Liver (tissue), 9 donors: ENCODE measurements around the gene SLC22A3. TPM values are rescaled to one million over a fixed set of nuclear protein-coding genes. Genes with fewer than 3 reads are reported as not detected.

ENCODE experiments used
- DNase-seq: peaks from one replicate; pipeline ENCODE4 v3.0.0-alpha.2; 2017; ENCODE audit warnings: low spot score
- H3K27ac ChIP-seq, 2 donors: one replicate each; pipeline ENCODE4 v1.7.0; 2013; ENCODE audit warnings: inconsistent platforms in 2 of 2, low read length in 2 of 2, control low read depth in 1 of 2, low read depth in 1 of 2, mild to moderate bottlenecking in 1 of 2
- H3K27me3 ChIP-seq, 4 donors: one replicate each; pipeline versions ENCODE4 v1.6.1 to v1.7.0; 2013; ENCODE audit warnings: low read length in 3 of 4, inconsistent platforms in 1 of 4, mild to moderate bottlenecking in 1 of 4, moderate library complexity in 1 of 4; ENCODE audit not compliant: control insufficient read depth in 4 of 4, insufficient read depth in 4 of 4
- H3K36me3 ChIP-seq, 4 donors: one replicate each; pipeline versions ENCODE4 v1.6.1 to v1.7.0; 2013; ENCODE audit warnings: low read length in 3 of 4, mild to moderate bottlenecking in 3 of 4, low read depth in 1 of 4, moderate library complexity in 1 of 4; ENCODE audit not compliant: control insufficient read depth in 4 of 4, insufficient read depth in 3 of 4
- H3K4me1 ChIP-seq, 4 donors: one replicate each; pipeline versions ENCODE4 v1.6.1 to v1.7.0; 2013; ENCODE audit warnings: low read length in 3 of 4, mild to moderate bottlenecking in 3 of 4, moderate library complexity in 1 of 4; ENCODE audit not compliant: control insufficient read depth in 4 of 4, insufficient read depth in 4 of 4
- H3K4me3 ChIP-seq, 3 donors: one replicate each; pipeline versions ENCODE4 v1.6.1 to v1.7.0; 2013; ENCODE audit warnings: low read length in 3 of 3, control low read depth in 1 of 3, low read depth in 1 of 3, mild to moderate bottlenecking in 1 of 3
- H3K9ac ChIP-seq, 2 donors: one replicate each; pipeline ENCODE4 v1.7.0; 2013; ENCODE audit warnings: low read length in 2 of 2, mild to moderate bottlenecking in 2 of 2, moderate library complexity in 2 of 2, control low read depth in 1 of 2, low read depth in 1 of 2
- H3K9me3 ChIP-seq, 4 donors: one replicate each; pipeline versions ENCODE4 v1.6.1 to v1.7.0; 2013; ENCODE audit warnings: low read length in 3 of 4; ENCODE audit not compliant: control insufficient read depth in 4 of 4
- EGR1 ChIP-seq, 2 donors: IDR thresholded peaks; 2 replicates each; pipeline ENCODE4 v1.6.1; 2016 to 2018; ENCODE audit warnings: antibody characterized with exemption in 2 of 2, low read depth in 2 of 2
- FOXA1 ChIP-seq: IDR thresholded peaks from 2 replicates; pipeline ENCODE4 v1.6.1; 2016; ENCODE audit warnings: antibody characterized with exemption
- FOXA2 ChIP-seq: IDR thresholded peaks from 2 replicates; pipeline ENCODE4 v1.6.1; 2016; ENCODE audit warnings: antibody characterized with exemption
- GABPA ChIP-seq, 2 donors: IDR thresholded peaks in 1 of 2; conservative IDR thresholded peaks in 1 of 2; 2 replicates each; pipeline ENCODE4 v1.6.1; 2016; ENCODE audit warnings: antibody characterized with exemption in 2 of 2, mild to moderate bottlenecking in 1 of 2, moderate library complexity in 1 of 2
- HNF4A ChIP-seq, 2 donors: conservative IDR thresholded peaks; 2 replicates each; pipeline ENCODE4 v1.6.1; 2016; ENCODE audit warnings: antibody characterized with exemption in 2 of 2, mild to moderate bottlenecking in 2 of 2
- JUND ChIP-seq, 2 donors: IDR thresholded peaks; 2 replicates each; pipeline ENCODE4 v1.6.1; 2016; ENCODE audit warnings: antibody characterized with exemption in 2 of 2
- NR2F2 ChIP-seq: IDR thresholded peaks from 2 replicates; pipeline ENCODE4 v1.6.1; 2016; ENCODE audit warnings: antibody characterized with exemption
- RAD21 ChIP-seq, 2 donors: IDR thresholded peaks; 2 replicates each; pipeline ENCODE4 v1.6.1; 2016; ENCODE audit warnings: antibody characterized with exemption in 2 of 2, mild to moderate bottlenecking in 2 of 2
- RXRA ChIP-seq, 2 donors: IDR thresholded peaks; 2 replicates each; pipeline ENCODE4 v1.6.1; 2017 to 2018; ENCODE audit warnings: antibody characterized with exemption in 2 of 2, mild to moderate bottlenecking in 1 of 2
- SP1 ChIP-seq: IDR thresholded peaks from 2 replicates; pipeline ENCODE4 v1.6.1; 2018; ENCODE audit warnings: antibody characterized with exemption, mild to moderate bottlenecking
- TAF1 ChIP-seq: conservative IDR thresholded peaks from 2 replicates; pipeline ENCODE4 v1.6.1; 2016; ENCODE audit warnings: antibody characterized with exemption, mild to moderate bottlenecking
- YY1 ChIP-seq: IDR thresholded peaks from 2 replicates; pipeline ENCODE4 v1.6.1; 2016; ENCODE audit warnings: antibody characterized with exemption, mild to moderate bottlenecking
- WGBS: extraction: QIAGEN DNeasy Blood & Tissue Kit; methylation state at CpG from one replicate; pipeline ENCODE4 v1.1.7; 2013; 5-methylcytosine and 5-hydroxymethylcytosine counted together
- polyA plus RNA-seq, 2 donors: library from polyadenylated mRNA; stranded (reverse) in 1 of 2; unstranded in 1 of 2; fragments of 200-250 nt in 1 of 2; fragments of >200 nt in 1 of 2; fragmentation: Nextera tagmentation in 1 of 2; extraction: Ambion mirVana in 1 of 2; gene quantifications; one replicate each; pipeline versions ENCODE4 v1.2.1 to v1.2.3, GENCODE V29; 2013 to 2015
- total RNA-seq, 2 donors: library from RNA; depleted of rRNA; stranded (reverse); fragments of >200 nt; gene quantifications; one replicate each; pipeline ENCODE4 v1.2.3, GENCODE V29; 2014
- TF ChIP-seq, protein P1 (sequence below): IDR thresholded peaks from 2 replicates; pipeline ENCODE4 v1.6.1; 2016; ENCODE audit warnings: antibody characterized with exemption
- TF ChIP-seq, protein P2 (sequence below): IDR thresholded peaks from 2 replicates; pipeline ENCODE4 v1.6.1; 2016; ENCODE audit warnings: antibody characterized with exemption
- TF ChIP-seq, protein P3 (sequence below): IDR thresholded peaks from 2 replicates; pipeline ENCODE4 v1.6.1; 2016; ENCODE audit warnings: antibody characterized with exemption
- TF ChIP-seq, protein P4 (sequence below): IDR thresholded peaks from 2 replicates; pipeline ENCODE4 v1.6.1; 2016; ENCODE audit warnings: antibody characterized with exemption, mild to moderate bottlenecking
- TF ChIP-seq, protein P5 (sequence below): fragments of 150-350 bp; IDR thresholded peaks from 2 replicates; pipeline ENCODE4 v1.5.1; 2017; ENCODE audit warnings: improper control_type of control experiment, low read depth, low read length; ENCODE audit not compliant: missing input control
- donor health status: healthy.
- donor health status: healthy.
- donor health status: healthy.
- donor health status: healthy.
- donor health status: healthy.

Gene SLC22A3
- total and polyA plus RNA-seq, 4 donors = 7.6 to 40.9 (median 19.4) TPM

DNA sequence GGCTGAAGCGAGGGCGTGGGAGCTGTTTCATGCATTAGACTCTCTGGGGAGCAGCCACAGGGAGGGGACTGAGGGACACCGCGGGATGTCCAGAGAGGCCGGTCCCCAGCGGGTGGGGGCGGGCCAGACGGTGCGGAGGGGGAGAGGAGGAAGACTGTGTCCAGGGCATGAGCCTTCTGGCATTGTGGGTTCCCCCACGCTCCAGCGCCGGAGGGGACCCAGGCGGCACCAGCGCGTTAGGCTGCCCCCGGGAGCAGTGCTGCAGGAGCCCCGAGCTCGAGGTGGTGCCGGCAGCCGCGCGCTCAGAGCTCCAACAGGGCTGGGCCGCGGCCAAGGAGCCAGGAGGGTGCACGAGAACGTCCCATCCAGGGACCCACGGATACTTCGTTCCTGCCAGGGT, 14.4 kb downstream of the SLC22A3 start:
- no peak for DNase-seq
- Histone ChIP-seq H3K9ac (no peak overlapping the region), H3K9me3 (no peaks in the 10 kb centered on the region), H3K27ac (no peak overlapping the region), H3K4me1 (peaks cover 0 to 8% (median 0%) of the 10 kb centered on the region in 4 donors), H3K4me3 (no peak overlapping the region), H3K36me3 (no peaks in the 10 kb centered on the region), H3K27me3 (no peaks in the 10 kb centered on the region)
- WGBS = 89% methylated on average over 28 of the region's 28 CpGs
- TF ChIP-seq, protein P1, sequence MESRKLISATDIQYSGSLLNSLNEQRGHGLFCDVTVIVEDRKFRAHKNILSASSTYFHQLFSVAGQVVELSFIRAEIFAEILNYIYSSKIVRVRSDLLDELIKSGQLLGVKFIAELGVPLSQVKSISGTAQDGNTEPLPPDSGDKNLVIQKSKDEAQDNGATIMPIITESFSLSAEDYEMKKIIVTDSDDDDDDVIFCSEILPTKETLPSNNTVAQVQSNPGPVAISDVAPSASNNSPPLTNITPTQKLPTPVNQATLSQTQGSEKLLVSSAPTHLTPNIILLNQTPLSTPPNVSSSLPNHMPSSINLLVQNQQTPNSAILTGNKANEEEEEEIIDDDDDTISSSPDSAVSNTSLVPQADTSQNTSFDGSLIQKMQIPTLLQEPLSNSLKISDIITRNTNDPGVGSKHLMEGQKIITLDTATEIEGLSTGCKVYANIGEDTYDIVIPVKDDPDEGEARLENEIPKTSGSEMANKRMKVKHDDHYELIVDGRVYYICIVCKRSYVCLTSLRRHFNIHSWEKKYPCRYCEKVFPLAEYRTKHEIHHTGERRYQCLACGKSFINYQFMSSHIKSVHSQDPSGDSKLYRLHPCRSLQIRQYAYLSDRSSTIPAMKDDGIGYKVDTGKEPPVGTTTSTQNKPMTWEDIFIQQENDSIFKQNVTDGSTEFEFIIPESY = no peak
- no peak for TF ChIP-seq TAF1
- TF ChIP-seq, protein P2, sequence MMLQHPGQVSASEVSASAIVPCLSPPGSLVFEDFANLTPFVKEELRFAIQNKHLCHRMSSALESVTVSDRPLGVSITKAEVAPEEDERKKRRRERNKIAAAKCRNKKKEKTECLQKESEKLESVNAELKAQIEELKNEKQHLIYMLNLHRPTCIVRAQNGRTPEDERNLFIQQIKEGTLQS = no peak
- no peak for TF ChIP-seq EGR1 (IDR thresholded peaks at IDR 0.05; ENCODE audit: low read depth in 2 of 2)
- TF ChIP-seq SP1 = no peak
- no peak for TF ChIP-seq RAD21 (IDR thresholded peaks at IDR 0.05)
- no peak for TF ChIP-seq JUND (IDR thresholded peaks at IDR 0.05)
- no peak for TF ChIP-seq YY1
- TF ChIP-seq RXRA (IDR thresholded peaks at IDR 0.05) = no peak

DNA sequence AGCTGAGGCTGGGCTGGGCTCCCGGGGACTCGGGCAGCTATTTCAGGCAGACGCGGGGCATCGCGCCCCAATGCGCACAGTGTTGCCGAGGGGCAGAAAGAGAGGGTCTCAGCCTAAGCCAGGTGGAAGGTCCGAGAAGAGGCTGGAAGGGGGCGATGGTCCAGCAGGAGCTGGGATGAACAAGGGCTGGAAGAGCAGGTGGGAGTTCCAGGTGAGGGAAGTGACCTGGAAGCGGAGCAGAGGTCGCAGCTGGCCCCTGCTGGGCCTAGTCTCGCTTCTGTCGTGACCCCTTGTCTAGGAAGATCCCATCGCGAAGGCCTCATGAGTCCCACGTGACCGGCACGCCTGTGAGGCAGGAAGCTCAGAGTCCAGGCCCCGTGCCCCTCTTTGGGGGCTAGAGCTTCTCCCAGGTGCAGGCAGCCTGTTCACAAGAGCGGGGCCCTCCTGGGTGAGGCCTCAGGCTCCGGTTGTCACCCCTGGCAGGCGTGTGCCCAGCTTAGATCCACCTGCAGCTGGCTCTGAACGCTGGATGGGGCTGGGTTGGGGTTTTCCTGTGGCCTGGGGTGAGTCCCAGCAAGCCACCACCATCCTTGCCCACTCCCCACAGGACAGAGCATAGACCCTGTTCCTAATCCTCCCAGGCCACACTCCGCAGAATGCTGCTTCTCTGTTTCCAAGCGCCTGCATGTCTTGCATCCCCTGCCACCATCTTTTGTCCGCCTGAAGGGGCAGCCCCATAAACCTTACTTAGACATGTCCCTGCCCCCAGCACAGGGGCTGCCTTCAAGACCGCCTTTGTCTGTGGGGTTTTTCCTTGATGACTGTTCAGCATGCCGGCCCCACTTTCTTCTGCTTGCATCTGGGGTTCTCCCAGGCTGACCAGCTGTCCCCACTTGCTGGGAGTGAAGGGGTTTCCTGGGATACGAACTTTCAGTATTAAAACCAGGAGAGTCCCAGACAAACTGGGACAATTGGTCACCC, 15.1 kb downstream of the SLC22A3 start:
- Histone ChIP-seq H3K27me3 (no peaks in the 10 kb centered on the region), H3K27ac (no peak overlapping the region), H3K4me1 (peaks cover 0 to 6% (median 0%) of the 10 kb centered on the region in 4 donors), H3K9me3 (no peaks in the 10 kb centered on the region), H3K36me3 (no peaks in the 10 kb centered on the region), H3K4me3 (no peak overlapping the region), H3K9ac (no peak overlapping the region)
- no peak for DNase-seq
- TF ChIP-seq, protein P2 = no peak
- 93% methylated on average over 30 of the region's 30 CpGs for WGBS

DNA sequence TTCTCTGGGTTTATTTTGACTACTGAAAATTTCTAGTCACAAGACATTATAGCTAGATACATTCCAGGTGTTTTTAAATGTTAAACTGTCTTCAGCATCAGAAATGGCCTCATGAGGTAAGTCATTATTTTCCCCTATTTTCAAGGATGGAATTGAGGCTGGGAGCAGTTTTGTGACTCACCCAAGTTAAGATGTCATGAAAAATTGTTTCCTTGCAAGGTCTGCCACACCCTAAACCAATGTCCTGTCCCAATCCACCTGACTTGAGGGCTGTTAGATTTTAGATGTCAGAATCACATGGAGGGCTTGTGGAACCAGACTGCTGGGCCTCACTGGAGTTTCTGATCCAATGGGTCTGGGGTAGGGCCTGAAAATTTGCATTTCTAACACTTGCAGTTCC, 16.9 kb downstream of the SLC22A3 start:
- Histone ChIP-seq H3K36me3 (no peaks in the 10 kb centered on the region), H3K4me3 (no peak overlapping the region), H3K27me3 (no peaks in the 10 kb centered on the region), H3K9me3 (peaks cover 0 to 5% (median 4%) of the 10 kb centered on the region in 4 donors), H3K4me1 (no peaks in the 10 kb centered on the region), H3K27ac (no peak overlapping the region), H3K9ac (no peak overlapping the region)
- no peak for DNase-seq
- TF ChIP-seq FOXA2 = no peak
- TF ChIP-seq TAF1 = no peak
- TF ChIP-seq RAD21 (IDR thresholded peaks at IDR 0.05) = no peak
- TF ChIP-seq, protein P3, sequence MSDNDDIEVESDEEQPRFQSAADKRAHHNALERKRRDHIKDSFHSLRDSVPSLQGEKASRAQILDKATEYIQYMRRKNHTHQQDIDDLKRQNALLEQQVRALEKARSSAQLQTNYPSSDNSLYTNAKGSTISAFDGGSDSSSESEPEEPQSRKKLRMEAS = no peak
- no peak for TF ChIP-seq NR2F2
- no peak for TF ChIP-seq FOXA1
- TF ChIP-seq, protein P4, sequence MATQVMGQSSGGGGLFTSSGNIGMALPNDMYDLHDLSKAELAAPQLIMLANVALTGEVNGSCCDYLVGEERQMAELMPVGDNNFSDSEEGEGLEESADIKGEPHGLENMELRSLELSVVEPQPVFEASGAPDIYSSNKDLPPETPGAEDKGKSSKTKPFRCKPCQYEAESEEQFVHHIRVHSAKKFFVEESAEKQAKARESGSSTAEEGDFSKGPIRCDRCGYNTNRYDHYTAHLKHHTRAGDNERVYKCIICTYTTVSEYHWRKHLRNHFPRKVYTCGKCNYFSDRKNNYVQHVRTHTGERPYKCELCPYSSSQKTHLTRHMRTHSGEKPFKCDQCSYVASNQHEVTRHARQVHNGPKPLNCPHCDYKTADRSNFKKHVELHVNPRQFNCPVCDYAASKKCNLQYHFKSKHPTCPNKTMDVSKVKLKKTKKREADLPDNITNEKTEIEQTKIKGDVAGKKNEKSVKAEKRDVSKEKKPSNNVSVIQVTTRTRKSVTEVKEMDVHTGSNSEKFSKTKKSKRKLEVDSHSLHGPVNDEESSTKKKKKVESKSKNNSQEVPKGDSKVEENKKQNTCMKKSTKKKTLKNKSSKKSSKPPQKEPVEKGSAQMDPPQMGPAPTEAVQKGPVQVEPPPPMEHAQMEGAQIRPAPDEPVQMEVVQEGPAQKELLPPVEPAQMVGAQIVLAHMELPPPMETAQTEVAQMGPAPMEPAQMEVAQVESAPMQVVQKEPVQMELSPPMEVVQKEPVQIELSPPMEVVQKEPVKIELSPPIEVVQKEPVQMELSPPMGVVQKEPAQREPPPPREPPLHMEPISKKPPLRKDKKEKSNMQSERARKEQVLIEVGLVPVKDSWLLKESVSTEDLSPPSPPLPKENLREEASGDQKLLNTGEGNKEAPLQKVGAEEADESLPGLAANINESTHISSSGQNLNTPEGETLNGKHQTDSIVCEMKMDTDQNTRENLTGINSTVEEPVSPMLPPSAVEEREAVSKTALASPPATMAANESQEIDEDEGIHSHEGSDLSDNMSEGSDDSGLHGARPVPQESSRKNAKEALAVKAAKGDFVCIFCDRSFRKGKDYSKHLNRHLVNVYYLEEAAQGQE = no peak
- TF ChIP-seq JUND (IDR thresholded peaks at IDR 0.05) = no peak
- TF ChIP-seq YY1 = no peak
- no peak for TF ChIP-seq GABPA (IDR thresholded peaks at IDR 0.05 in 1 of 2, conservative IDR thresholded peaks at IDR 0.05 in 1 of 2)
- no peak for TF ChIP-seq HNF4A (conservative IDR thresholded peaks at IDR 0.05)
- no peak for TF ChIP-seq RXRA (IDR thresholded peaks at IDR 0.05)
- TF ChIP-seq, protein P5, sequence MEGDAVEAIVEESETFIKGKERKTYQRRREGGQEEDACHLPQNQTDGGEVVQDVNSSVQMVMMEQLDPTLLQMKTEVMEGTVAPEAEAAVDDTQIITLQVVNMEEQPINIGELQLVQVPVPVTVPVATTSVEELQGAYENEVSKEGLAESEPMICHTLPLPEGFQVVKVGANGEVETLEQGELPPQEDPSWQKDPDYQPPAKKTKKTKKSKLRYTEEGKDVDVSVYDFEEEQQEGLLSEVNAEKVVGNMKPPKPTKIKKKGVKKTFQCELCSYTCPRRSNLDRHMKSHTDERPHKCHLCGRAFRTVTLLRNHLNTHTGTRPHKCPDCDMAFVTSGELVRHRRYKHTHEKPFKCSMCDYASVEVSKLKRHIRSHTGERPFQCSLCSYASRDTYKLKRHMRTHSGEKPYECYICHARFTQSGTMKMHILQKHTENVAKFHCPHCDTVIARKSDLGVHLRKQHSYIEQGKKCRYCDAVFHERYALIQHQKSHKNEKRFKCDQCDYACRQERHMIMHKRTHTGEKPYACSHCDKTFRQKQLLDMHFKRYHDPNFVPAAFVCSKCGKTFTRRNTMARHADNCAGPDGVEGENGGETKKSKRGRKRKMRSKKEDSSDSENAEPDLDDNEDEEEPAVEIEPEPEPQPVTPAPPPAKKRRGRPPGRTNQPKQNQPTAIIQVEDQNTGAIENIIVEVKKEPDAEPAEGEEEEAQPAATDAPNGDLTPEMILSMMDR = no peak
- TF ChIP-seq, protein P2 = no peak
